ENCODE data around the gene DNAH6.

Gene DNAH6

DNA sequence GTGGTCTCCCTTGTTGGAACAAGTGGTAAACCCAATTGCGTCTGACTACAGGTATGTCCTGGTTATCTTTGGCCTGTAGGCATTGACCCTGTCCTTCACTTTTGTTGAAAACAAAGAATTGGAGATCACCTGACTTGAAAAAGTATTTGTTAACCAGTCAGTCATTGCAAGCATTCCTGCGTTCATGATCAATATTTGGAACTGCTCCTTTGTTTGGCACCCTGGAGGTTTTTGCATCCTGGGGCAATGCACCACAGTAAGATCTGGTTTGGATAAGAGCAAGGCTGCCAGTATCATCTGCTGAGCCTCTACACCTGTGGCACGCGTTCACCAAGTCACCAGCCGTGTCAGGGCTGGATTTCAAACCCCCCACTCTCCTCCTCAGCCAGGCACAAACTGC, 115.7 kb downstream of the DNAH6 start:
- no peaks in the 10 kb centered on the region for H3K27me3 ChIP-seq (ENCODE audit: control insufficient read depth in 1 of 2, insufficient read depth in 2 of 2, low read length in 2 of 2)
- no peaks in the 10 kb centered on the region for H3K9me3 ChIP-seq (ENCODE audit: low read length)
- no peaks in the 10 kb centered on the region for H3K4me1 ChIP-seq (ENCODE audit: insufficient read depth, low read length)
- no peak overlapping the region for H3K27ac ChIP-seq (ENCODE audit: low read depth, low read length)
- no peak overlapping the region for H3K4me3 ChIP-seq (ENCODE audit: low read depth in 1 of 2, low read length in 2 of 2)
- no peaks in the 10 kb centered on the region for H3K36me3 ChIP-seq (ENCODE audit: insufficient read depth, low read length)
- no peak overlapping the region for H3K9ac ChIP-seq (ENCODE audit: low read length)

DNA sequence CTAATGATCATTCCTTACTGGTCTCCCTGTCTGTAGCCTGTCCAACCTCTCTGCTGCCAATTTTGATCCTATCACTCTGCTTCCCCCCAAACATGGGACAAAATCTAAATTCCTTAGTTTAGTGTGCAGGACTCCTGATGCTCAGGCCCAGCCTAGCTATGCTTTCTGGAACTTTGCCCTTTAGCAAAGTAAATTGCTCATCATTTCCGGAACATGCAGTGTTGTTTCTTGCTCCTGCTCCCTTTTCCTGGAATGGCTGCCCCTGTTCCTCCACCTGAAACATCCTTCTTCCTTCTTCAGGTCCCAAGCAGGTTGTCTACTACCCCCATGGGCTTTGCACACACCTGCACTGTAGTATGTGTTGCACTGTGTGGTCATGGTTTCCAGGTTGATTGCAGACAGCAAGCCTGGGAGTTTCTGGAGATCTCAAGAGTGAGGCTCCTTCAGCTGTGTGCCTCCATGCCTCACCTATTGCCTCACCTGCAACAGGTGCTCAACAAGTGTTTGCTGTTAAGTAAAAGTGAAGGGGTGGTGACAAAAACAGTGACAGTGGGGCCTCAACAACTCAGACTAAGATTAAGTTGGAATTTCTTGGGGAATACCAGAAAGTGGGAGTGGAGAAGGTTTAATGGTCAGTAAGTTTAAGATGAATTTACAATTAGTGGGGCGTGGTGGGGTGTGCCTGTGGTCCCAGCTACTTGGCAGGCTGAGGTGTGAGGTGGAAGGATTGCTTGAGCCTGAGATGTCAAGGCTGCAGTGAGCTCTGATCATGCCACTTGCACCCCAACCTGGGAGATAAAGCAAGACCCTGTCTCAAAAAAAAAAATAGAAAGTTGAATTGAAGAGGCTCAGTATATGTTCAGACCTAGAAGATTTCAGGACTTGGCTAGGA, 120.0 kb downstream of the DNAH6 start:
- no peaks in the 10 kb centered on the region for H3K27me3 ChIP-seq (ENCODE audit: control insufficient read depth in 1 of 2, insufficient read depth in 2 of 2, low read length in 2 of 2)
- H3K9me3 ChIP-seq (ENCODE audit: low read length), result no peaks in the 10 kb centered on the region
- no peak overlapping the region for H3K27ac ChIP-seq (ENCODE audit: low read depth, low read length)
- no peak overlapping the region for H3K9ac ChIP-seq (ENCODE audit: low read length)
- H3K4me3 ChIP-seq (ENCODE audit: low read depth in 1 of 2, low read length in 2 of 2), result no peak overlapping the region
- no peaks in the 10 kb centered on the region for H3K4me1 ChIP-seq (ENCODE audit: insufficient read depth, low read length)
- H3K36me3 ChIP-seq (ENCODE audit: insufficient read depth, low read length), result no peaks in the 10 kb centered on the region

GRCh38 chr2:84639751-84640150, 123.5 kb downstream of the DNAH6 start:
- Histone ChIP-seq H3K27me3 (ENCODE audit: control insufficient read depth in 1 of 2, insufficient read depth in 2 of 2, low read length in 2 of 2) (no peaks in the 10 kb centered on the region), H3K36me3 (ENCODE audit: insufficient read depth, low read length) (no peaks in the 10 kb centered on the region), H3K4me1 (ENCODE audit: insufficient read depth, low read length) (no peaks in the 10 kb centered on the region)

GRCh38 chr2:84640411-84640810, 124.1 kb downstream of the DNAH6 start:
- Histone ChIP-seq H3K9ac (ENCODE audit: low read length) (no peak overlapping the region), H3K36me3 (ENCODE audit: insufficient read depth, low read length) (no peaks in the 10 kb centered on the region), H3K9me3 (ENCODE audit: low read length) (no peaks in the 10 kb centered on the region), H3K27me3 (ENCODE audit: control insufficient read depth in 1 of 2, insufficient read depth in 2 of 2, low read length in 2 of 2) (no peaks in the 10 kb centered on the region), H3K27ac (ENCODE audit: low read depth, low read length) (no peak overlapping the region), H3K4me3 (ENCODE audit: low read depth in 1 of 2, low read length in 2 of 2) (no peak overlapping the region), H3K4me1 (ENCODE audit: insufficient read depth, low read length) (no peaks in the 10 kb centered on the region)

More at GRCh38 chr2:84639751-84640150, 123.5 kb downstream of the DNAH6 start:
- Histone ChIP-seq H3K27ac (ENCODE audit: low read depth, low read length) (no peak overlapping the region), H3K9me3 (ENCODE audit: low read length) (no peaks in the 10 kb centered on the region), H3K4me3 (ENCODE audit: low read depth in 1 of 2, low read length in 2 of 2) (no peak overlapping the region), H3K9ac (ENCODE audit: low read length) (no peak overlapping the region)

- no peak overlapping the region for H3K4me3 ChIP-seq (ENCODE audit: low read depth in 1 of 2, low read length in 2 of 2)
- no peaks in the 10 kb centered on the region for H3K36me3 ChIP-seq (ENCODE audit: insufficient read depth, low read length)
- H3K27ac ChIP-seq (ENCODE audit: low read depth, low read length), result no peak overlapping the region
- no peaks in the 10 kb centered on the region for H3K4me1 ChIP-seq (ENCODE audit: insufficient read depth, low read length)
- H3K9me3 ChIP-seq (ENCODE audit: low read length), result no peaks in the 10 kb centered on the region
- H3K27me3 ChIP-seq (ENCODE audit: control insufficient read depth in 1 of 2, insufficient read depth in 2 of 2, low read length in 2 of 2), result no peaks in the 10 kb centered on the region
- no peak overlapping the region for H3K9ac ChIP-seq (ENCODE audit: low read length)
These were observed 124.7 kb downstream of the DNAH6 start for GRCh38 chr2:84641021-84641420.

- H3K27ac ChIP-seq (ENCODE audit: low read depth, low read length), result no peak overlapping the region
- H3K36me3 ChIP-seq (ENCODE audit: insufficient read depth, low read length), result no peaks in the 10 kb centered on the region
- no peaks in the 10 kb centered on the region for H3K4me1 ChIP-seq (ENCODE audit: insufficient read depth, low read length)
- no peak overlapping the region for H3K4me3 ChIP-seq (ENCODE audit: low read depth in 1 of 2, low read length in 2 of 2)
- H3K9ac ChIP-seq (ENCODE audit: low read length), result no peak overlapping the region
- no peaks in the 10 kb centered on the region for H3K27me3 ChIP-seq (ENCODE audit: control insufficient read depth in 1 of 2, insufficient read depth in 2 of 2, low read length in 2 of 2)
- no peaks in the 10 kb centered on the region for H3K9me3 ChIP-seq (ENCODE audit: low read length)
These were observed 127.7 kb downstream of the DNAH6 start for GRCh38 chr2:84643991-84644390.

DNA sequence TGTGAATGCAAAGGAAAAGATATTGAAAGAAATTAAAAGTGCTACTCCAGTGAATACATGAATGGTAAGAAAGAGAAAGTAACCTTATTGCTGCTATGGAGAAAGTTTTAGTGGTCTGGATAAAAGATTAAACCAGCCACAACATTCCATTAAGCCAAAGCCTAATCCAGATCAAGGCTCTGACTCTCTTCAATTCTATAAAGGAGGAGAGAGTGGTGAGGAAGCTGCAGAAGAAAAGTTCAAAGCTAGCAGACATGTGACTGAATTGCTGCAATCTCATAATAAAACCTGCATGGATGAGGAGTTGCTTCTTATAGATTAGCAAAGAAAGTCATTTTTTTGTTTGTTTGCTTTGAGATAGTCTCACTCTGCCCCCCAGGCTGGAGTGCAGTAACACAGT, 130.2 kb downstream of the DNAH6 start:
- Histone ChIP-seq H3K9ac (ENCODE audit: low read length) (no peak overlapping the region), H3K9me3 (ENCODE audit: low read length) (no peaks in the 10 kb centered on the region), H3K4me1 (ENCODE audit: insufficient read depth, low read length) (no peaks in the 10 kb centered on the region), H3K27me3 (ENCODE audit: control insufficient read depth in 1 of 2, insufficient read depth in 2 of 2, low read length in 2 of 2) (no peaks in the 10 kb centered on the region), H3K36me3 (ENCODE audit: insufficient read depth, low read length) (no peaks in the 10 kb centered on the region), H3K27ac (ENCODE audit: low read depth, low read length) (no peak overlapping the region), H3K4me3 (ENCODE audit: low read depth in 1 of 2, low read length in 2 of 2) (no peak overlapping the region)

DNA sequence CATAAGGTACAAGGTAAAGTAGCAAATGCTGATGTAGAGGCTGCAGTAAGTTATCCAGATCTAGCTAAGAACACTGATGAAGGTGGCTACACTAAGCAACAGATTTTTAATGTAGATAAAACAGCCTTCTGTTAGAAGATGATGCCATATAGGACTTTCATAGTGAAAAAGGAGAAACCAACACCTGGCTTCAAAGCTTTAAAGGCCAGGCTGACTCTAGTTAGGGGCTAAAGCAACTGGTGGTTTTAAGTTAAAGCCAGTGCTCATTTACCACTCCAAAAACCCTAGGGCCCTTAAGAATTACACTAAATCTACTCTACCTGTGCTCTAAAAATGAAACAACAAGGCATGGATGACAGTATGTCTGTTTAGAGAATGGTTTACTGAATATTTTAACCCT, 131.0 kb downstream of the DNAH6 start:
- Histone ChIP-seq H3K9me3 (ENCODE audit: low read length) (no peaks in the 10 kb centered on the region), H3K27ac (ENCODE audit: low read depth, low read length) (no peak overlapping the region), H3K4me3 (ENCODE audit: low read depth in 1 of 2, low read length in 2 of 2) (no peak overlapping the region), H3K4me1 (ENCODE audit: insufficient read depth, low read length) (no peaks in the 10 kb centered on the region), H3K27me3 (ENCODE audit: control insufficient read depth in 1 of 2, insufficient read depth in 2 of 2, low read length in 2 of 2) (no peaks in the 10 kb centered on the region), H3K36me3 (ENCODE audit: insufficient read depth, low read length) (no peaks in the 10 kb centered on the region), H3K9ac (ENCODE audit: low read length) (no peak overlapping the region)

DNA sequence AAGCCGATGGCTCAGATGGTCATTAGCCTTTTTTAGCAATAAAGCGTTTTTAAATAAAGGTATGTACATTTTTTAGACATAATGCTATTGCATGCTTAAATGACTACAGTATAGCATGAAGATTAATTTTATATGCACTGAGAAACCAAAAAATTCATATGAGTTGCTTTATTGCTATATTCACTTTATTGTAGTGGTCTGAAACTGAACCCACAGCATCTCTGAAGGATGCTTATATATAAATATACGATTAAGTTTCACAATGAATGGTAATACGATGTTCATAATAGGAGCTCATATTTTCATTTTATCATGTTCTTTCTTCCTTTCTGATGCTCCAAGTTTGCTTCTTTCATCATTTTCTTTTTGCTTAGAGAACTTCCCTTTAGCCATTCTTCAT, 132.8 kb downstream of the DNAH6 start:
- no peaks in the 10 kb centered on the region for H3K36me3 ChIP-seq (ENCODE audit: insufficient read depth, low read length)
- no peak overlapping the region for H3K4me3 ChIP-seq (ENCODE audit: low read depth in 1 of 2, low read length in 2 of 2)
- H3K27me3 ChIP-seq (ENCODE audit: control insufficient read depth in 1 of 2, insufficient read depth in 2 of 2, low read length in 2 of 2), result no peaks in the 10 kb centered on the region
- H3K4me1 ChIP-seq (ENCODE audit: insufficient read depth, low read length), result no peaks in the 10 kb centered on the region
- H3K9ac ChIP-seq (ENCODE audit: low read length), result no peak overlapping the region
- H3K27ac ChIP-seq (ENCODE audit: low read depth, low read length), result no peak overlapping the region
- no peaks in the 10 kb centered on the region for H3K9me3 ChIP-seq (ENCODE audit: low read length)

GRCh38 chr2:84649487-84650142, 133.3 kb downstream of the DNAH6 start:
- Histone ChIP-seq H3K36me3 (ENCODE audit: insufficient read depth, low read length) (no peaks in the 10 kb centered on the region), H3K27me3 (ENCODE audit: control insufficient read depth in 1 of 2, insufficient read depth in 2 of 2, low read length in 2 of 2) (no peaks in the 10 kb centered on the region), H3K4me3 (ENCODE audit: low read depth in 1 of 2, low read length in 2 of 2) (no peak overlapping the region), H3K4me1 (ENCODE audit: insufficient read depth, low read length) (no peaks in the 10 kb centered on the region), H3K9me3 (ENCODE audit: low read length) (no peaks in the 10 kb centered on the region), H3K9ac (ENCODE audit: low read length) (no peak overlapping the region), H3K27ac (ENCODE audit: low read depth, low read length) (no peak overlapping the region)

DNA sequence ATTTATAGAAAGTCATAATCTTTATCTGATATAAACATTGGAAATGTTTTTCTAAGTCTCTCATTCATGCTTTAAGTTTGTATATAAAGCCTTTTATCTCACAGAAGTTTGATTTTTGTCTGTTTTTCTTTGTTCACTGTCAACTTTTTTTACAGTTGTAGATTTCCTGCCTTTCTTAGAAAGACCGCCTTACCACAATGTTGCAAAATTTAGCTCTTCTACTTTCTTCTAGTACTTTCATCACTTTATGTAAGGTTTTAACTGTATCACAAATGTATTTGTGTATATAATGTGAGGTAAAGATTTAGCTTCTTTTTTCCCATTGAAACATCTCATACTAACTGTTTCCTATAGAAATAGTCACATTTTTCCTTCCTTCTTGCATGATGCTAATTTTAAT, 136.1 kb downstream of the DNAH6 start:
- Histone ChIP-seq H3K4me3 (ENCODE audit: low read depth in 1 of 2, low read length in 2 of 2) (no peak overlapping the region), H3K9ac (ENCODE audit: low read length) (no peak overlapping the region), H3K27ac (ENCODE audit: low read depth, low read length) (no peak overlapping the region), H3K36me3 (ENCODE audit: insufficient read depth, low read length) (no peaks in the 10 kb centered on the region), H3K9me3 (ENCODE audit: low read length) (no peaks in the 10 kb centered on the region), H3K27me3 (ENCODE audit: control insufficient read depth in 1 of 2, insufficient read depth in 2 of 2, low read length in 2 of 2) (no peaks in the 10 kb centered on the region), H3K4me1 (ENCODE audit: insufficient read depth, low read length) (no peaks in the 10 kb centered on the region)

- H3K9me3 ChIP-seq (ENCODE audit: low read length), result no peaks in the 10 kb centered on the region
- H3K9ac ChIP-seq (ENCODE audit: low read length), result no peak overlapping the region
- no peak overlapping the region for H3K27ac ChIP-seq (ENCODE audit: low read depth, low read length)
- H3K36me3 ChIP-seq (ENCODE audit: insufficient read depth, low read length), result no peaks in the 10 kb centered on the region
- no peaks in the 10 kb centered on the region for H3K4me1 ChIP-seq (ENCODE audit: insufficient read depth, low read length)
- no peak overlapping the region for H3K4me3 ChIP-seq (ENCODE audit: low read depth in 1 of 2, low read length in 2 of 2)
- H3K27me3 ChIP-seq (ENCODE audit: control insufficient read depth in 1 of 2, insufficient read depth in 2 of 2, low read length in 2 of 2), result no peaks in the 10 kb centered on the region
These were observed 137.0 kb downstream of the DNAH6 start for GRCh38 chr2:84653302-84653701.

Measured in muscle layer of colon (tissue), 2 donors.